ENCODE results near the gene TSPAN5.
A peak's percentile ranks its signal among the peaks of the same experiment; 100 is the strongest.
"Not testable (repeated sequence)": the region's sequence is repeated elsewhere in the genome, so short reads cannot be mapped to it uniquely, and the experiment has no call there.

The TSPAN5 gene

GRCh38 chr4:98496152-98496845 lies 162.1 kb downstream of the TSPAN5 start:
- no peak for DNase-seq (ENCODE audit: low read depth)

DNA sequence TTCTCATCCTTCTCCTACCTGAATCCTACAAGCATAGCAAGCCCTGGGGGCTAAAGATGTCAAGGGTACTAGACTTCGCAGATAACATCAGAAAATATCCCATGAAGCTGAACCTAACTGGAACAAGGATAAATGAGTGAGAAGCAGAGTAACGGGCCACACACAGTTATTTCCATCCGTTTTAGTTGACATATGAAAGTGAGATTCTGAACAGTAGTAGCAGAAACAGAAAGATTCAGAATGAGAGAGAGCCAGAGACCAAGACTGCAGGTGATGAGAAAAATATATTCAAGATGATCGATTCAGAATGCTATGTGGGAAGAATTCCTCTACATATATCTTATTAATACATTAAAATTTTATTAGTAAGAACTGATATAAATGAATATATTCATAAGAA lies 165.1 kb downstream of the TSPAN5 start:
- DNase-seq (ENCODE audit: low read depth) = no peak

DNA sequence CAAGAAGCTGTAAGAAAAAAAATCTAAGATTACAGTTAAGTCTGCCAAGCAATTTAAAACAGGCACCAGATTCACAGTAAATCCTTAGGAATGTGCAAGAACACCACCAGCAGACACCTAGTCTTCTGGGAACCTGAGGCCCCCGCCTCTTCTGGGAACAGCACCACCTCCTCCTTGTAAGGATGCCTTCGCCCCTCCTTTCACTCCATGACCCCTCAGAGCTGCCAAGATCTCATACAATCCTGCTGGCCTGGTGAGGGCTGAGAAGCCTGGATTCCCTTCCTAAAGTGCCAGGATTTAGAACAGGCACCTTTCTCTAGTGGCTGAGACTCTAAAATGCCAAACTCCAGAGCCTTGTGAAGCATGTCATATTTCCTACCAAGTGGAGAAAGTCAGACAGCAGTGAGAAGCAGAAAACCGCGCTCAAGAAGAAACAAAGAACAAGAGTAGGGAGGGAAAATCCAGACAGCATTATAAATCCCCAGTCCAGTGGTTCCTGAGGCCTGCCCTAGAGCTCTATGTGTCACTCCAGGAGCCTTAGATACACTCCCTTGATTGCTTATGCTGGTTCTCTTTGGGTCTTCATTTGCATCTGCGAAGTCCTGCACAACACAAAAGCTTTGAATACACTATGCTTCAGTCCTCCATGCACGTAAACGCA lies 166.4 kb downstream of the TSPAN5 start:
- DNase-seq (ENCODE audit: low read depth) = no peak

DNA sequence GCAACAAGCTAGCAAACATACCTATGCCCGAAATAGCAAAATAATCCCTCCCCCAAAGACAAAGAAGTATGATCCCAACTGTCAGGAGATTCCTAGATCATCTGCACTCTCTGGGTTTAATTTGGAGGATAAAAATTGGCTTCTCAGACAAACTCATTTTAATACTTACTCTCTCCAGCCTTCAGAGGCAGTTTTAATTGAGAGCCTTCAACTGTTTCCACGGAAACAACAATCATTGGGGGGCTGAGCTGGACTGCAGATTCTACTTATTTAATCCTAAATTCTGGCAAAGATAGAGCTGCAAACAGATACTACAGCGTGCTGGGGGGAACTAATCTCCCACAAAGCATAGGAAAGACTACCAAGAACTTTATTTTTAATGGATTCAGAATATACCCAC lies 168.2 kb downstream of the TSPAN5 start:
- no peak for DNase-seq (ENCODE audit: low read depth)

GRCh38 chr4:98485816-98486345 lies 172.5 kb downstream of the TSPAN5 start:
- no peak for DNase-seq (ENCODE audit: low read depth)

- no peak for DNase-seq (ENCODE audit: low read depth)
Measured at GRCh38 chr4:98484031-98484430, 174.4 kb downstream of the TSPAN5 start.

- no peak for DNase-seq (ENCODE audit: low read depth)
Measured at GRCh38 chr4:98482847-98483806, 175.3 kb downstream of the TSPAN5 start.

DNA sequence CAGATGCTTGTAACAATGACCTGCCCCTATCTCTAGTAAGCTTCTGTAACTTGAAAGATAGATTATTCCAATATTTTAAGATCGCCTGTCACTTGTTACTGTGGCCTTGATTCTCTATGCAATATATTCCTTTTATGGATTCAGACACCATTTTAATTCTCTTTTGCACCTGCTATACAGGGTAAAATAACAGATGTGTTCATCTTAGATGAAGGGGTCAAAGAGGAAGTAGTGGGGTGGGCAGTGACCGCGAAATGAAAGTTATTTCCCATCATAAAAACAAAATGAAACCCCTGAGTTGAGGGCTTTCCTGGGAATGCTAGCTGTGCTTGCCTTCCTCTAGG lies 175.9 kb downstream of the TSPAN5 start:
- DNase-seq (ENCODE audit: low read depth) = no peak

DNA sequence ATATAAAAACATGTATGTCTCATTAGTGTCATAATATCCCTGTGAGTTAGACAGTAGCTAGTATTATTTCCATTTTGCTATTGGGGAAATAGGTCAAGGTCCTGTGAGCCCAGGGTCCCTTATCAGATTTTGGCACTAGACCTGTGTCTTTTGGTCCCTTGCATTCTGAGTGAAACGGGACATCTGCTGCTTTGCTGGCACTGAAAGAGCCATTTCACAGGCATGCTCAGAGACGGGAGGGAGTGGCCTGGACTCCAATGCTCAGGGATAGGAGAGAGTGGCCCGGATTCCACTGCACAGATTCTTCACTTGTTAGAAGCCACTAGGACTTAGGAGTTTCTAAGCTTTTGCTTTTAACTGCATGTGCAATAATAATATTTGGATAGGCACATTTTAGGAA lies 177.2 kb downstream of the TSPAN5 start:
- DNase-seq (ENCODE audit: low read depth) = no peak

- no peak for DNase-seq (ENCODE audit: low read depth)
Measured at GRCh38 chr4:98480535-98480934, 177.9 kb downstream of the TSPAN5 start.

GRCh38 chr4:98479590-98479989 lies 178.8 kb downstream of the TSPAN5 start:
- DNase-seq (ENCODE audit: low read depth) = not testable (repeated sequence)

GRCh38 chr4:98476891-98477290 lies 181.5 kb downstream of the TSPAN5 start:
- DNase-seq (ENCODE audit: low read depth) = no peak

- no peak for DNase-seq (ENCODE audit: low read depth)
Measured at GRCh38 chr4:98474408-98474844, 184.0 kb downstream of the TSPAN5 start.

DNA sequence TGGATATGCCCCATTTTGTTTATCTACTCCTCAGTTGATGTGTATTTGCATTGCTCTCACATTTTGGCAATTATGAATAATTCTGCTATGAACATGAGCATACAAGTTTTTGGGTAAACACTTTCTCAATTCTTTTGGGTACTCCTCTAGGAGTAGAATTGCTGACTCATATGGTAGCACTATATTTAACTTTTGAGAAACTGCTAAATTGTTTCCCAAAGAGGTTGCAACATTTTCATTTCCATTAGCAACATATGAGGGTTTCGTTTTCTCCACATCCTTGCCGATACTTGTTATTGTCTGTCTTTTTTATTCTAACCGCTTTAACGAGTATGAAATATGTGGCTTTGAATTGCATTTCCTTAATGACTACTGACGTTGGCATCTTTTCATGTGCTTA lies 185.4 kb downstream of the TSPAN5 start:
- no peak for DNase-seq (ENCODE audit: low read depth)

GRCh38 chr4:98470831-98471230 lies 187.6 kb downstream of the TSPAN5 start:
- DNase-seq (ENCODE audit: low read depth) = no peak

DNA sequence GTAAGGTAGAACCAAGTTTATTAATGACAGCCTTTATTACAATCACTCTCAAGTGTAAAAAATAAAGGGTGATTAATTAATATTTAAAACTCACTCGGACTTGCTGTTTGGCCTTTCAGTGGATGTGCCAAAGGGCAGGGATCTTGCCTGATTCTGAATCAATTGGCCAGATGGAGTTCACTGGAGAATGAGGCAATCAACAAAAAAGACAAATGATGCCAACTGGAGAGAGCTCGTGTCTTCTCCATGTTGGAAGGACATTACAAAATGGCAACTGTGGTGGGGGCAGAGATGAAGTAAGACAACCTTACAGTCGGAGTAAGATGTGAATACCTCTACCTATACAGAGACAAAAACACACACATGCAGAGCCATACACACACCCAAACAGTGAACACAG lies 188.0 kb downstream of the TSPAN5 start:
- DNase-seq (ENCODE audit: low read depth) = no peak

DNA sequence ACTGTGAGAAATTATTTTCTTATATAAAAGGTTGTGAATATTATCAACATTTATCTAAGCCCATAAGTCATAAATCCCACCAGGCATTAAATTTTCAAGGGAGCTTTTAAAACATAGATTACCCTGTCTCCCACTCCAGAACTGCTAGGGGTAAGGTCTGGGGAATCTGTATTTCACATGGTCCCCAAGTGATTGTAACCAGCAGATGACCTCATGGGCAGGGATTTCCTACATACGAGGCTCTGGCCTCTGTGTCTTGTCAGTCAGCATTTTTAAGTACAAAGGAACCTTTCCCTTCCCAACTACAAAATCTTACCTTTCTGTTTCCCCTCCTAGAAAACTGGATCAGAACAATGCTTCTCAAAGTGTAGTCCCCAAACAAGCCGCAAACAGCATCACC lies 188.6 kb downstream of the TSPAN5 start:
- no peak for DNase-seq (ENCODE audit: low read depth)

DNA sequence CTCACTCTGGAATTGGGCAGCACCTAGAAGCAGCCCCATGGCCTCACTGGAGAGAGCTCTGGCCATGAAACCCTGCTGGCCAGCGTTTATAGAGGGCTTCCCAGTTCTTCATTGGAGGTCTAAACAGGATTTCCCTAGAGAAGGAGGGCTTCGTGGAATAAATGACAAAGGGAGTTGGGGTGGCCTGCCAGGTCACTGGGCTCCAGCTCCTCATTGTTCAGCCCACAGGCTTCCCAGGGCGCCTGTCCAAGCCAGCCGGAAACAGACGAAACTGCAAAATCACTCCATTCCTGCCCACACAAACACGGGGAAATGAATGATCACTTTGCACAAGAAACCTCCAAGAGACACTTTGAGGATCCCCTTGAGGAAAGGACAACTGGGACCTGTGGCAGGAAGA lies 189.7 kb downstream of the TSPAN5 start:
- no peak for DNase-seq (ENCODE audit: low read depth)

DNA sequence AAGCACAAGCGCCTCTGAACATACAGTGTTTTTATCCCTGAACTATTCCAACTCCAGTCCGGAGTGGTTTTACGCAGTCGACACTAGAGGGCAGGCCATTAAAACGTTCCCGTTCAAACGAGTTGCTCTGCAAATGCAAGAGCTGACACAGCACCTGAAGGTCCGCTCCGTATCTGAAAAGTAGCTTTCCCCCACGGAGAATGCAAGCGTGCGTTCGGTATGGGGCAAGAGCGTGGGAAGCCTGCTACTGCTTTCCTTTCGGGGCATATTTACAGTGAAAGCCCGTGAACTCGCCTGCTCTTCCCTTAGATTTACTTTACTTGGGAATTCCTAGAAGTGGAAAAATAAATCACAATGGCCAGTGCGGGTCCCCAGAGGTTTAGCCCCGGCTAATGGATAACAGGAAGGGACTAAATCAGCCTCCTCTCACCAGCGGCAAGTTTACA lies 190.8 kb downstream of the TSPAN5 start:
- peak; percentile 50 for DNase-seq (ENCODE audit: low read depth)

DNA sequence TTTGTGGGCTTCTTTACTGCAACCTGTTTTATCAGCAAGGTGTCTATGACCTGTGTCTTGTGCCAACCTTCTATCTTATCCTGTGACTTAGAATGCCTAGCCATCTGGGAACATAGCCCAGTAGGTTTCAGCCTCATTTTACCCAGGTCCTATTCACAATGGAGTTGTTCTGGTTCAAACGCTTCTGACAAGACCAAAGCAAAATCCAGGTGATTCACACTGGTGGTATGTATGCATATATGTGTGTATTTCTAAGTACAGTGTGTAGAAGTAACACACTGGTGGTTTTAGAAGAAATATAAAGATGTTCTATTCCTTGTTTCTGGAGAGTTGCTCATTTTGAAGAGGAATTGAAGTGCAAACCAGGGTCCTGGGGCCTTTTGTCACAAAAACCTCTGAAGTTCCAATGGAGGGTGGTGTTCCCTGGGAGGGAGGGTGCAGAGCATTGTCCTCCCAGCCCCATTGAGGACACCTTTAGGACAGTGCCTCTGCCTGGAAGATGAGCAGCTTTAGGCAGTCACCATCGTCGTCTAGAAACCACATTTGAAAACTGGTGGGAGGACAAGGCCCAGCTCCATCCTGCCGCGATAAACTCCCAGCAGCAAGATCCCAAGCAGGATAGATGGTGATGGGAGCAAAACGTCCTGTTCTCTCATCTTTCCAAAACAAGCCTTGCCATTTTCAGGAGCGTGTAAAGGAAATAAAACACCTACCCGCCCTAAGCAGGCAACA lies 191.4 kb downstream of the TSPAN5 start:
- DNase-seq (ENCODE audit: low read depth) = no peak

GRCh38 chr4:98462487-98462886 lies 195.9 kb downstream of the TSPAN5 start:
- no peak for DNase-seq (ENCODE audit: low read depth)

All from stimulated activated CD8-positive, alpha-beta memory T cell treated with anti-CD3 and anti-CD28 coated beads, Interleukin-15, amount 100 ng/mL, for 1 hour (primary cell).